ENCODE results near the gene KCNC3. TPM values are rescaled to one million over a fixed set of nuclear protein-coding genes. Genes with fewer than 3 reads are reported as not detected.

The KCNC3 gene
- total RNA-seq, 2 donors from 2014 or later = 8.6 to 10.7 TPM

DNA sequence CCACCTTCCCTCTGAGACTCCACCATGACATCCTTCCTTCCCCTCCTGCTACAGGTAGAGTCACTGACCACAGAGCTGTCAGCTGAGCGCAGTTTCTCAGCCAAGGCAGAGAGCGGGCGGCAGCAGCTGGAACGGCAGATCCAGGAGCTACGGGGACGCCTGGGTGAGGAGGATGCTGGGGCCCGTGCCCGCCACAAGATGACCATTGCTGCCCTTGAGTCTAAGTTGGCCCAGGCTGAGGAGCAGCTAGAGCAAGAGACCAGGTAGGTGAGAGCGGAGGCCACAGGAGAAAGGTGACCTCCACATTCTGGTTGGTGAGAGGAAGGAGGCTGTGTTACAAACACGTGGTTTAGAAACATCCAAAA, 27.6 kb downstream of the KCNC3 start:
- Mint-ChIP-seq H3K4me3 (no peak overlapping the region), H3K36me3 (ENCODE audit: low read depth) (peaks cover 28% of the 10 kb centered on the region), H3K9me3 (peaks cover 2% of the 10 kb centered on the region), H3K27ac (no peak overlapping the region), H3K4me1 (no peaks in the 10 kb centered on the region), H3K27me3 (ENCODE audit: insufficient read depth) (no peaks in the 10 kb centered on the region)
- H3K4me1 ChIP-seq (ENCODE audit: control insufficient read depth, insufficient read depth, low read length) = no peaks in the 10 kb centered on the region
- no peak for DNase-seq
- H3K36me3 ChIP-seq (ENCODE audit: control insufficient read depth, insufficient read depth, low read length) = no peaks in the 10 kb centered on the region
- H3K9me3 ChIP-seq (ENCODE audit: control insufficient read depth, low read length) = peaks cover 9% of the 10 kb centered on the region
- WGBS, 2 experiments (ENCODE audit: insufficient coverage in 1 of 2, insufficient read length in 1 of 2) = 78 to 82% methylated on average over 8 to 10 of the region's 10 CpGs
- H3K4me3 ChIP-seq (ENCODE audit: low read length) = no peak overlapping the region
- H3K9ac ChIP-seq (ENCODE audit: extremely low read depth, low read length, poor library complexity, severe bottlenecking) = no peak overlapping the region
- no peak overlapping the region for H3K27ac ChIP-seq (ENCODE audit: low read depth, low read length)
- H3K27me3 ChIP-seq (ENCODE audit: control insufficient read depth, insufficient read depth, low read length, poor library complexity, severe bottlenecking) = no peaks in the 10 kb centered on the region
- TF ChIP-seq, protein P1, sequence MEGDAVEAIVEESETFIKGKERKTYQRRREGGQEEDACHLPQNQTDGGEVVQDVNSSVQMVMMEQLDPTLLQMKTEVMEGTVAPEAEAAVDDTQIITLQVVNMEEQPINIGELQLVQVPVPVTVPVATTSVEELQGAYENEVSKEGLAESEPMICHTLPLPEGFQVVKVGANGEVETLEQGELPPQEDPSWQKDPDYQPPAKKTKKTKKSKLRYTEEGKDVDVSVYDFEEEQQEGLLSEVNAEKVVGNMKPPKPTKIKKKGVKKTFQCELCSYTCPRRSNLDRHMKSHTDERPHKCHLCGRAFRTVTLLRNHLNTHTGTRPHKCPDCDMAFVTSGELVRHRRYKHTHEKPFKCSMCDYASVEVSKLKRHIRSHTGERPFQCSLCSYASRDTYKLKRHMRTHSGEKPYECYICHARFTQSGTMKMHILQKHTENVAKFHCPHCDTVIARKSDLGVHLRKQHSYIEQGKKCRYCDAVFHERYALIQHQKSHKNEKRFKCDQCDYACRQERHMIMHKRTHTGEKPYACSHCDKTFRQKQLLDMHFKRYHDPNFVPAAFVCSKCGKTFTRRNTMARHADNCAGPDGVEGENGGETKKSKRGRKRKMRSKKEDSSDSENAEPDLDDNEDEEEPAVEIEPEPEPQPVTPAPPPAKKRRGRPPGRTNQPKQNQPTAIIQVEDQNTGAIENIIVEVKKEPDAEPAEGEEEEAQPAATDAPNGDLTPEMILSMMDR (conservative IDR thresholded peaks at IDR 0.05) = no peak

DNA sequence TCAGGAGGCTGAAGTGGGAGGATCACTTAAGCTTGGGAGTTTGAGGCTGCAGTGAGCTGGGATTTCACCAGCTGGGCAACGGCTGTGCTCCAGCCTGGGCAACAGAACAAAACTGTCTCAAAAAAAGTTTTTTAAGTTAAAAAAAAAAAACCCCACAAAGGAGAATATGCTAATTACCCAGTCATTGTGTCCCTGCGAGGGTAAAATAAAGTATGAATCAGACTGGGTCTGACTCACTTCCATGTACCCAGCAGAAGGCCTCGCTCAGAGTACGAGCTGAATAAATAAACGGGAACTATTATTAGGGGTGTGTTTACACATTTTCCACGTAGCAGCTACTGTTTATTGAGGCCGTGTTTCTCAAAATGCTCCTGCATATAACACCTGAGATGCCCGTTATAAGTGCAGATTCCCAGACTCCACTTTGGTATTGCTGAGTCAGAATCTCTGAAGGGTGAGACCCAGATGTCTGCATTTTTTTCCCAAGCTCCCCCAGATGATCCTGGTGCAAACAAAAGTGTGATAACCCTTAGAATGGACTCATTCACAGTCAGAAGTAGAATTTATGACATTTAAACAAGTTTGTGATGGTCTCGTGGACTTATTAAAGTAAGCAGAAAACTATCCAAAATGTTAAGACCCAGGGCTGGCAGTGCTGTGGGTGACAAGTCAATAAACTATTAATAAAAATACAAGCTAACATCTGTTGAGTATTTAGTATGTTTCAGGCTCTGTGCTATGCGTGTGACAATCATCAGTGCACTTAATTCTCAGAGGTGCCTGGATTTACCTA, 28.2 kb downstream of the KCNC3 start:
- Histone ChIP-seq H3K9me3 (ENCODE audit: control insufficient read depth, low read length) (peaks cover 9% of the 10 kb centered on the region), H3K4me1 (ENCODE audit: control insufficient read depth, insufficient read depth, low read length) (no peaks in the 10 kb centered on the region), H3K9ac (ENCODE audit: extremely low read depth, low read length, poor library complexity, severe bottlenecking) (no peak overlapping the region), H3K36me3 (ENCODE audit: control insufficient read depth, insufficient read depth, low read length) (no peaks in the 10 kb centered on the region), H3K4me3 (ENCODE audit: low read length) (no peak overlapping the region), H3K27ac (ENCODE audit: low read depth, low read length) (no peak overlapping the region), H3K27me3 (ENCODE audit: control insufficient read depth, insufficient read depth, low read length, poor library complexity, severe bottlenecking) (no peaks in the 10 kb centered on the region)
- Mint-ChIP-seq H3K9me3 (peaks cover 2% of the 10 kb centered on the region), H3K4me1 (no peaks in the 10 kb centered on the region), H3K27ac (no peak overlapping the region), H3K4me3 (no peak overlapping the region), H3K27me3 (ENCODE audit: insufficient read depth) (no peaks in the 10 kb centered on the region), H3K36me3 (ENCODE audit: low read depth) (peaks cover 28% of the 10 kb centered on the region)
- TF ChIP-seq, protein P1 (conservative IDR thresholded peaks at IDR 0.05) = no peak
- DNase-seq = no peak
- 65 to 73% methylated on average over 5 to 9 of the region's 10 CpGs for WGBS, 2 experiments (ENCODE audit: insufficient coverage in 1 of 2, insufficient read length in 1 of 2)

DNA sequence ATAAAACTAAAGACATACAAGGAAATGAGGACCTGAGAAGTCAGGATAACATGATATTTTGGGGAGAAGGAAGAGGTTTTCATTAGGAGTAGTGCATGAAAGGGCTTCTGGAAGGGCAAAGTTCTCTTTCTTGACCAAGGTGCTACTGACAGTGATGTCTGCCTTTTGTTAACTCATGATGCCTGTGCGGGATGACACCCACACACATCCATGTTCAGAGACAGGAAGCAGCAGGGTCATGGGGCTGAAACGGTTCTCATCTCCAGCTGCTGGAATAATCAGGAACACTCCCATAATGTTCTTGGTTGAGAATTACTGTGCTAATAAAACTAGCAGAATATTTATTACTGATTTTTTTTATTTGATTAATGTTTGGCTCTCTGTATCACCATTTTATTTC, 29.1 kb downstream of the KCNC3 start:
- H3K4me1 Mint-ChIP-seq = no peaks in the 10 kb centered on the region
- no peak overlapping the region for H3K27ac ChIP-seq (ENCODE audit: low read depth, low read length)
- TF ChIP-seq, protein P1 (conservative IDR thresholded peaks at IDR 0.05) = no peak
- no peak overlapping the region for H3K4me3 Mint-ChIP-seq
- no peak for DNase-seq
- no peaks in the 10 kb centered on the region for H3K36me3 ChIP-seq (ENCODE audit: control insufficient read depth, insufficient read depth, low read length)
- H3K9me3 Mint-ChIP-seq = peaks cover 2% of the 10 kb centered on the region
- no peaks in the 10 kb centered on the region for H3K4me1 ChIP-seq (ENCODE audit: control insufficient read depth, insufficient read depth, low read length)
- H3K27me3 ChIP-seq (ENCODE audit: control insufficient read depth, insufficient read depth, low read length, poor library complexity, severe bottlenecking) = no peaks in the 10 kb centered on the region
- peaks cover 9% of the 10 kb centered on the region for H3K9me3 ChIP-seq (ENCODE audit: control insufficient read depth, low read length)
- 40 to 82% methylated on average over 1 to 2 of the region's 2 CpGs for WGBS, 2 experiments (ENCODE audit: insufficient coverage in 1 of 2, insufficient read length in 1 of 2)
- no peak overlapping the region for H3K27ac Mint-ChIP-seq
- H3K9ac ChIP-seq (ENCODE audit: extremely low read depth, low read length, poor library complexity, severe bottlenecking) = no peak overlapping the region
- H3K36me3 Mint-ChIP-seq (ENCODE audit: low read depth) = peaks cover 28% of the 10 kb centered on the region
- H3K4me3 ChIP-seq (ENCODE audit: low read length) = no peak overlapping the region
- H3K27me3 Mint-ChIP-seq (ENCODE audit: insufficient read depth) = no peaks in the 10 kb centered on the region

All from endodermal cell (in vitro differentiated cells).